Measurements from ENCODE around the gene REEP1.

Gene REEP1

GRCh38 chr2:86368161-86368824, 30.9 kb upstream of the REEP1 start:
- H3K9me3 ChIP-seq (ENCODE audit: control insufficient read depth, insufficient read depth, low read length) = 0 out of 2 replicates have a peak, but pooled peaks cover 2% of the 10 kb centered on the region
- DNase-seq (ENCODE audit: low read depth, low spot score) = peak; percentile 45

GRCh38 chr2:86367499-86367777, 30.0 kb upstream of the REEP1 start:
- Histone ChIP-seq H3K27me3 (ENCODE audit: control insufficient read depth, insufficient read depth, low read length) (no peaks in the 10 kb centered on the region), H3K36me3 (ENCODE audit: control insufficient read depth, insufficient read depth, low read length) (no peaks in the 10 kb centered on the region), H3K9me3 (ENCODE audit: control insufficient read depth, insufficient read depth, low read length) (0 out of 2 replicates have a peak, but pooled peaks cover 2% of the 10 kb centered on the region), H3K27ac (ENCODE audit: low read length) (no peak overlapping the region), H3K4me3 (ENCODE audit: low read length) (no peak overlapping the region), H3K4me1 (ENCODE audit: control insufficient read depth, insufficient read depth, low read length) (no peaks in the 10 kb centered on the region)
- DNase-seq (ENCODE audit: low read depth, low spot score) = no peak

More at GRCh38 chr2:86368161-86368824, 30.9 kb upstream of the REEP1 start:
- no peak overlapping the region for H3K4me3 ChIP-seq (ENCODE audit: low read length)
- H3K27me3 ChIP-seq (ENCODE audit: control insufficient read depth, insufficient read depth, low read length) = no peaks in the 10 kb centered on the region
- H3K4me1 ChIP-seq (ENCODE audit: control insufficient read depth, insufficient read depth, low read length) = no peaks in the 10 kb centered on the region
- no CpG with 5 or more reads among the region's 14 CpGs for WGBS (ENCODE audit: insufficient coverage, insufficient read length)
- H3K36me3 ChIP-seq (ENCODE audit: control insufficient read depth, insufficient read depth, low read length) = no peaks in the 10 kb centered on the region
- no peak overlapping the region for H3K27ac ChIP-seq (ENCODE audit: low read length)

- no peaks in the 10 kb centered on the region for H3K36me3 ChIP-seq (ENCODE audit: control insufficient read depth, insufficient read depth, low read length)
- WGBS (ENCODE audit: insufficient coverage, insufficient read length) = no CpG with 5 or more reads among the region's 6 CpGs
- 0 out of 2 replicates have a peak, but pooled peaks cover 2% of the 10 kb centered on the region for H3K9me3 ChIP-seq (ENCODE audit: control insufficient read depth, insufficient read depth, low read length)
- H3K27me3 ChIP-seq (ENCODE audit: control insufficient read depth, insufficient read depth, low read length) = no peaks in the 10 kb centered on the region
- H3K4me3 ChIP-seq (ENCODE audit: low read length) = no peak overlapping the region
- H3K27ac ChIP-seq (ENCODE audit: low read length) = no peak overlapping the region
- no peaks in the 10 kb centered on the region for H3K4me1 ChIP-seq (ENCODE audit: control insufficient read depth, insufficient read depth, low read length)
- DNase-seq (ENCODE audit: low read depth, low spot score) = no peak
Observed at GRCh38 chr2:86366651-86367498, 29.4 kb upstream of the REEP1 start.

- no peaks in the 10 kb centered on the region for H3K36me3 ChIP-seq (ENCODE audit: control insufficient read depth, insufficient read depth, low read length)
- no peak for DNase-seq (ENCODE audit: low read depth, low spot score)
- H3K4me3 ChIP-seq (ENCODE audit: low read length) = no peak overlapping the region
- H3K9me3 ChIP-seq (ENCODE audit: control insufficient read depth, insufficient read depth, low read length) = no peaks in the 10 kb centered on the region
- WGBS (ENCODE audit: insufficient coverage, insufficient read length) = no CpG with 5 or more reads among the region's 2 CpGs
- H3K27ac ChIP-seq (ENCODE audit: low read length) = no peak overlapping the region
- no peaks in the 10 kb centered on the region for H3K27me3 ChIP-seq (ENCODE audit: control insufficient read depth, insufficient read depth, low read length)
- peaks cover 1% of the 10 kb centered on the region; the same call in 1 of the 2 replicates for H3K4me1 ChIP-seq (ENCODE audit: control insufficient read depth, insufficient read depth, low read length)
Observed at GRCh38 chr2:86364894-86365293, 27.5 kb upstream of the REEP1 start.

- Histone ChIP-seq H3K36me3 (ENCODE audit: control insufficient read depth, insufficient read depth, low read length) (no peaks in the 10 kb centered on the region), H3K27ac (ENCODE audit: low read length) (no peak overlapping the region), H3K4me1 (ENCODE audit: control insufficient read depth, insufficient read depth, low read length) (peaks cover 1% of the 10 kb centered on the region; the same call in 1 of the 2 replicates), H3K27me3 (ENCODE audit: control insufficient read depth, insufficient read depth, low read length) (no peaks in the 10 kb centered on the region), H3K9me3 (ENCODE audit: control insufficient read depth, insufficient read depth, low read length) (no peaks in the 10 kb centered on the region), H3K4me3 (ENCODE audit: low read length) (no peak overlapping the region)
- WGBS (ENCODE audit: insufficient coverage, insufficient read length) = no CpG with 5 or more reads among the region's 7 CpGs
- DNase-seq (ENCODE audit: low read depth, low spot score) = no peak
Observed at GRCh38 chr2:86360776-86361175, 23.4 kb upstream of the REEP1 start.

- Histone ChIP-seq H3K4me3 (ENCODE audit: low read length) (no peak overlapping the region), H3K36me3 (ENCODE audit: control insufficient read depth, insufficient read depth, low read length) (no peaks in the 10 kb centered on the region), H3K4me1 (ENCODE audit: control insufficient read depth, insufficient read depth, low read length) (peaks cover 1% of the 10 kb centered on the region; the same call in 1 of the 2 replicates), H3K9me3 (ENCODE audit: control insufficient read depth, insufficient read depth, low read length) (no peaks in the 10 kb centered on the region), H3K27ac (ENCODE audit: low read length) (no peak overlapping the region), H3K27me3 (ENCODE audit: control insufficient read depth, insufficient read depth, low read length) (no peaks in the 10 kb centered on the region)
- WGBS (ENCODE audit: insufficient coverage, insufficient read length) = no CpG with 5 or more reads among the region's 3 CpGs
- no peak for DNase-seq (ENCODE audit: low read depth, low spot score)
Observed at GRCh38 chr2:86358957-86359356, 21.5 kb upstream of the REEP1 start.

GRCh38 chr2:86357392-86357963, 20.1 kb upstream of the REEP1 start:
- no peak for DNase-seq (ENCODE audit: low read depth, low spot score)
- Histone ChIP-seq H3K9me3 (ENCODE audit: control insufficient read depth, insufficient read depth, low read length) (no peaks in the 10 kb centered on the region), H3K4me3 (ENCODE audit: low read length) (no peak overlapping the region), H3K36me3 (ENCODE audit: control insufficient read depth, insufficient read depth, low read length) (no peaks in the 10 kb centered on the region), H3K27me3 (ENCODE audit: control insufficient read depth, insufficient read depth, low read length) (no peaks in the 10 kb centered on the region), H3K27ac (ENCODE audit: low read length) (no peak overlapping the region), H3K4me1 (ENCODE audit: control insufficient read depth, insufficient read depth, low read length) (peaks cover 1% of the 10 kb centered on the region; the same call in 1 of the 2 replicates)
- no CpG with 5 or more reads among the region's 5 CpGs for WGBS (ENCODE audit: insufficient coverage, insufficient read length)

DNA sequence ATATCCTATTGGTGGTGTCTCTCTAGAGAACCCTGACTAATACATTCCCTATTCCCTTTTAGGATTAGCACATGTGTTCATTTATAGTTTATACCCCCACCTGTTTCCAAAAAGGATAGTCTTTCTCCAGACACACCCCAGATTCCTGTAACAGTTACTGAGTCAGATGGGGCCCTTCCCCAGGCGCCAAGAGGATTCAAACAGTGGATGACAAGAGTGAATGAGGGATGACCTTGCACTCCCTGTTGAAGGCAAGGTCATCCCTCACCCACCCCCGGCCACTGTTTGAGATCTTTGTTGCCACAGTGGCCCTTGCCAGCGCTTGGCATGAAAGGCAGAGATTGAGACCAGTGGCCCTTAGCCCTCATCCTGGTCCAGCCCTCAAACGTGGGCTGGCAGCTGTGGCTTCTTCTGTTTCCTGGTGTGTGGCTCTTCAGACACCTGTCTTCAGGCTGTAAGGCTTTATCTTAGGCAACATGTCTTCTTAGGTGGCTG, 15.3 kb upstream of the REEP1 start:
- no peak for DNase-seq (ENCODE audit: low read depth, low spot score)
- WGBS (ENCODE audit: insufficient coverage, insufficient read length) = no CpG with 5 or more reads among the region's 4 CpGs
- H3K9me3 ChIP-seq (ENCODE audit: control insufficient read depth, insufficient read depth, low read length) = no peaks in the 10 kb centered on the region
- no peaks in the 10 kb centered on the region for H3K4me1 ChIP-seq (ENCODE audit: control insufficient read depth, insufficient read depth, low read length)
- H3K27ac ChIP-seq (ENCODE audit: low read length) = no peak overlapping the region
- H3K27me3 ChIP-seq (ENCODE audit: control insufficient read depth, insufficient read depth, low read length) = no peaks in the 10 kb centered on the region
- no peak overlapping the region for H3K4me3 ChIP-seq (ENCODE audit: low read length)
- no peaks in the 10 kb centered on the region for H3K36me3 ChIP-seq (ENCODE audit: control insufficient read depth, insufficient read depth, low read length)

- DNase-seq (ENCODE audit: low read depth, low spot score) = no peak
- no peaks in the 10 kb centered on the region for H3K36me3 ChIP-seq (ENCODE audit: control insufficient read depth, insufficient read depth, low read length)
- WGBS (ENCODE audit: insufficient coverage, insufficient read length) = no CpG with 5 or more reads among the region's 8 CpGs
- no peaks in the 10 kb centered on the region for H3K9me3 ChIP-seq (ENCODE audit: control insufficient read depth, insufficient read depth, low read length)
- H3K4me3 ChIP-seq (ENCODE audit: low read length) = no peak overlapping the region
- H3K4me1 ChIP-seq (ENCODE audit: control insufficient read depth, insufficient read depth, low read length) = no peaks in the 10 kb centered on the region
- no peaks in the 10 kb centered on the region for H3K27me3 ChIP-seq (ENCODE audit: control insufficient read depth, insufficient read depth, low read length)
- no peak overlapping the region for H3K27ac ChIP-seq (ENCODE audit: low read length)
Observed at GRCh38 chr2:86352137-86352726, 14.8 kb upstream of the REEP1 start.

GRCh38 chr2:86350751-86351150, 13.3 kb upstream of the REEP1 start:
- H3K9me3 ChIP-seq (ENCODE audit: control insufficient read depth, insufficient read depth, low read length) = no peaks in the 10 kb centered on the region
- DNase-seq (ENCODE audit: low read depth, low spot score) = no peak
- no peaks in the 10 kb centered on the region for H3K4me1 ChIP-seq (ENCODE audit: control insufficient read depth, insufficient read depth, low read length)
- no peak overlapping the region for H3K4me3 ChIP-seq (ENCODE audit: low read length)
- no CpG with 5 or more reads among the region's 2 CpGs for WGBS (ENCODE audit: insufficient coverage, insufficient read length)
- H3K27me3 ChIP-seq (ENCODE audit: control insufficient read depth, insufficient read depth, low read length) = no peaks in the 10 kb centered on the region
- no peaks in the 10 kb centered on the region for H3K36me3 ChIP-seq (ENCODE audit: control insufficient read depth, insufficient read depth, low read length)
- no peak overlapping the region for H3K27ac ChIP-seq (ENCODE audit: low read length)
